GM18526 (cell line): ENCODE data around the gene UTS2B.

Experiments
- POLR2A ChIP-seq: IDR thresholded peaks from 3 replicates; pipeline ENCODE4 v1.6.1; 2011; ENCODE audit not compliant: insufficient read length; ENCODE audit errors: extremely low read depth

Gene UTS2B

GRCh38 chr3:191314109-191314728 is 16.1 kb downstream of the UTS2B start:
- no peak for TF ChIP-seq POLR2A

- no peak for TF ChIP-seq POLR2A
Observed at GRCh38 chr3:191313296-191313695, 17.0 kb downstream of the UTS2B start.

- no peak for TF ChIP-seq POLR2A
Observed at GRCh38 chr3:191307341-191307740, 23.0 kb downstream of the UTS2B start.

GRCh38 chr3:191306428-191306827 is 23.9 kb downstream of the UTS2B start:
- no peak for TF ChIP-seq POLR2A

- no peak for TF ChIP-seq POLR2A
Observed at GRCh38 chr3:191303596-191303995, 26.7 kb downstream of the UTS2B start.

GRCh38 chr3:191302451-191302850 is 27.9 kb downstream of the UTS2B start:
- no peak for TF ChIP-seq POLR2A

- no peak for TF ChIP-seq POLR2A
Observed at GRCh38 chr3:191301782-191302411, 28.4 kb downstream of the UTS2B start.

- no peak for TF ChIP-seq POLR2A
Observed at GRCh38 chr3:191301017-191301416, 29.3 kb downstream of the UTS2B start.

GRCh38 chr3:191300422-191300821 is 29.9 kb downstream of the UTS2B start:
- TF ChIP-seq POLR2A = no peak

GRCh38 chr3:191298846-191299245 is 31.5 kb downstream of the UTS2B start:
- no peak for TF ChIP-seq POLR2A

GRCh38 chr3:191296041-191296541 is 34.2 kb downstream of the UTS2B start:
- no peak for TF ChIP-seq POLR2A

GRCh38 chr3:191294291-191294690 is 36.0 kb downstream of the UTS2B start:
- no peak for TF ChIP-seq POLR2A

- no peak for TF ChIP-seq POLR2A
Observed at GRCh38 chr3:191292243-191293015, 37.9 kb downstream of the UTS2B start.

- TF ChIP-seq POLR2A = no peak
Observed at GRCh38 chr3:191290311-191291025, 39.9 kb downstream of the UTS2B start.

GRCh38 chr3:191283400-191283799 is 46.9 kb downstream of the UTS2B start:
- TF ChIP-seq POLR2A = no peak

GRCh38 chr3:191282251-191283185 is 47.8 kb downstream of the UTS2B start:
- no peak for TF ChIP-seq POLR2A
